GM12892 (cell line): ENCODE results near the gene APLF.
"Not testable (repeated sequence)": the region's sequence is repeated elsewhere in the genome, so short reads cannot be mapped to it uniquely, and the experiment has no call there.

Experiments used
- POLR2A ChIP-seq: IDR thresholded peaks from 2 replicates; pipeline ENCODE4 v1.6.1; 2011; ENCODE audit warnings: low read depth, low read length, control low read depth
- TAF1 ChIP-seq: IDR thresholded peaks from 2 replicates; pipeline ENCODE4 v1.6.1; 2011; ENCODE audit warnings: low read depth, mild to moderate bottlenecking, control low read depth, low read length, borderline replicate concordance

GRCh38 chr2:68526943-68527342 lies 59.6 kb downstream of the APLF start:
- not testable (repeated sequence) for TF ChIP-seq POLR2A, TAF1
